ENCODE data around the gene MMGT1. TPM values are rescaled to one million over a fixed set of nuclear protein-coding genes. Genes with fewer than 3 reads are reported as not detected.

Gene MMGT1
- total and polyA plus RNA-seq, 4 donors: 3.2 to 24.6 (median 19.0) TPM

DNA sequence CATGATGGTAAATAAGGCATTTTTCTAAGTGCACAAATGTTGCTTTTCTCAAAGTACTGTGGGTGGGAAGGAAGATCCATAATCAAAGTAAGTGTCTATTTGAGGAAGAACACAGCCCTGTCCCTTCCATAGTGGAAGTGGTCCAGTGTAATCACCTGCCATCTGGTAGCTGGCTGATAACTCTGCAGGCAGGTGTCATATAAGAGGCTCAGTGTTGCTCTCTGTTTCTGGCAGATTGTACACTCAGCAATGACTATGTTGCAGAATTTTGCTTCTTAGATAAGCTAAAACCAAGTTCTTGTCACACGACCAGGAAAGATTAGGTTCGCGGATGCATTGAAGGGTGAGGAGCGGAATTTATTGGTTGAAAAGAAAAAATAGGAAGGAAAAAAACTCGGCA is 59.4 kb downstream of the MMGT1 start:
- no peak overlapping the region for H3K9ac ChIP-seq (ENCODE audit: insufficient read depth in 1 of 2, low read length in 2 of 2)
- peaks cover 0 to 2% (median 0%) of the 10 kb centered on the region in 4 donors for H3K9me3 ChIP-seq (ENCODE audit: control insufficient read depth in 4 of 4, insufficient read depth in 3 of 4, low read length in 3 of 4)
- no peaks in the 10 kb centered on the region for H3K4me1 ChIP-seq (ENCODE audit: control insufficient read depth in 5 of 5, insufficient read depth in 5 of 5, low read length in 5 of 5)
- DNase-seq (no peak), ATAC-seq (ENCODE audit: insufficient read depth, low FRiP score) (no peak)
- H3K27me3 ChIP-seq (ENCODE audit: control insufficient read depth in 3 of 3, insufficient read depth in 3 of 3, low read length in 2 of 3): peaks cover 0 to 4% (median 0%) of the 10 kb centered on the region in 3 donors
- TF ChIP-seq, protein P1, sequence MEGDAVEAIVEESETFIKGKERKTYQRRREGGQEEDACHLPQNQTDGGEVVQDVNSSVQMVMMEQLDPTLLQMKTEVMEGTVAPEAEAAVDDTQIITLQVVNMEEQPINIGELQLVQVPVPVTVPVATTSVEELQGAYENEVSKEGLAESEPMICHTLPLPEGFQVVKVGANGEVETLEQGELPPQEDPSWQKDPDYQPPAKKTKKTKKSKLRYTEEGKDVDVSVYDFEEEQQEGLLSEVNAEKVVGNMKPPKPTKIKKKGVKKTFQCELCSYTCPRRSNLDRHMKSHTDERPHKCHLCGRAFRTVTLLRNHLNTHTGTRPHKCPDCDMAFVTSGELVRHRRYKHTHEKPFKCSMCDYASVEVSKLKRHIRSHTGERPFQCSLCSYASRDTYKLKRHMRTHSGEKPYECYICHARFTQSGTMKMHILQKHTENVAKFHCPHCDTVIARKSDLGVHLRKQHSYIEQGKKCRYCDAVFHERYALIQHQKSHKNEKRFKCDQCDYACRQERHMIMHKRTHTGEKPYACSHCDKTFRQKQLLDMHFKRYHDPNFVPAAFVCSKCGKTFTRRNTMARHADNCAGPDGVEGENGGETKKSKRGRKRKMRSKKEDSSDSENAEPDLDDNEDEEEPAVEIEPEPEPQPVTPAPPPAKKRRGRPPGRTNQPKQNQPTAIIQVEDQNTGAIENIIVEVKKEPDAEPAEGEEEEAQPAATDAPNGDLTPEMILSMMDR (IDR thresholded peaks at IDR 0.05; ENCODE audit: control extremely low read depth, extremely low read depth): no peak
- no peak overlapping the region for H3K27ac ChIP-seq (ENCODE audit: low read depth in 1 of 2, low read length in 1 of 2)
- no peak overlapping the region for H3K4me3 ChIP-seq
- WGBS, 2 donors: 84 to 95% methylated on average over 5 of the region's 5 CpGs
- H3K36me3 ChIP-seq (ENCODE audit: control insufficient read depth in 4 of 4, insufficient read depth in 4 of 4, low read length in 4 of 4): no peaks in the 10 kb centered on the region

Other genes starting within 250 kb of the MMGT1 start
- gene CT45A3, start 205.8 kb downstream of the MMGT1 start, total RNA-seq: under 1 TPM in 1 of 2 donors, not detected in 1; 0.31 TPM
- not detected for gene CT45A3, start 205.8 kb downstream of the MMGT1 start, polyA plus RNA-seq
- gene CT45A5, start 188.5 kb downstream of the MMGT1 start, total RNA-seq: under 1 TPM in 1 of 2 donors, not detected in 1; 1.00 TPM
- not detected for gene CT45A5, start 188.5 kb downstream of the MMGT1 start, polyA plus RNA-seq
- gene CT45A6, start 171.2 kb downstream of the MMGT1 start, total RNA-seq: not detected
- not detected for gene CT45A6, start 171.2 kb downstream of the MMGT1 start, polyA plus RNA-seq
- gene CT45A2, start 154.0 kb downstream of the MMGT1 start, total RNA-seq: not detected
- not detected for gene CT45A2, start 154.0 kb downstream of the MMGT1 start, polyA plus RNA-seq
- not detected for gene CT45A7, start 136.7 kb downstream of the MMGT1 start, total RNA-seq
- gene CT45A7, start 136.7 kb downstream of the MMGT1 start, polyA plus RNA-seq: not detected
- not detected for gene CT45A8, start 119.5 kb downstream of the MMGT1 start, total RNA-seq
- not detected for gene CT45A8, start 119.5 kb downstream of the MMGT1 start, polyA plus RNA-seq
- gene CT45A9, start 102.2 kb downstream of the MMGT1 start, total RNA-seq: not detected
- not detected for gene CT45A9, start 102.2 kb downstream of the MMGT1 start, polyA plus RNA-seq
- gene CT45A10, start 80.5 kb downstream of the MMGT1 start, total RNA-seq: not detected
- gene CT45A10, start 80.5 kb downstream of the MMGT1 start, polyA plus RNA-seq: not detected
- gene SAGE1, start 80.3 kb downstream of the MMGT1 start, total RNA-seq: not detected
- gene SAGE1, start 80.3 kb downstream of the MMGT1 start, polyA plus RNA-seq: not detected
- 10 to 100 TPM; 15.4 to 19.2 TPM for gene SLC9A6, start 11.4 kb upstream of the MMGT1 start, total RNA-seq
- 1 to 10 TPM; 8.0 to 8.9 TPM for gene SLC9A6, start 11.4 kb upstream of the MMGT1 start, polyA plus RNA-seq
- gene FHL1, start 173.5 kb upstream of the MMGT1 start, total RNA-seq: 100 to 1,000 TPM; 210 to 313 TPM
- gene FHL1, start 173.5 kb upstream of the MMGT1 start, polyA plus RNA-seq: 10 to 100 TPM; 49.6 to 90.5 TPM

All from lung (tissue), 12 donors.